ENCODE data around the gene OOSP3.

The OOSP3 gene

DNA sequence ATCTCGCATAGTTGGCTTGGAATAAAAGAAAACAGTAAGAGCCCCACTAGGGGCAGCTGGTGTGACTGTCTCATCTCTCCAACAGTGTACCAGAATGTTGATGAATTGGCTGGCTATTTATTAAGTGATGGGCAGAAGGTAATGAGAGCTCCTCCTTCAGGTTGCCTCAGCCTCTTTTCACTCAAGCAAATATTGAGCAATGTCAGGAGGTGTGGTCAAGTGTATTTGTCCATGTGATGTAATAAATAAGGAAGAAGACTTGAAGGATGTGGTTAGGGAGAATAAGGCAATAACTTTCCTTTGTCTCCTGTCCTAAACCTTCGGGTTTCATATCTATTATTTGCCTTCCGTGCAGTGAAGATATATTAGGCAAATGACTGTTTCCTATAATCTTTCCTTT, 12.2 kb upstream of the OOSP3 start, which contains the start of gene TCN1:
Gene TCN1, minus strand, starts transcription at position 91 of the 400 bp plus-strand sequence. Its CDS starts 17 bp downstream, at position 74.
- Mint-ChIP-seq H3K4me3 (no peak within 1 kb of the TSS), H3K27ac (no peak within 1 kb of the TSS), H3K4me1 (no peaks in the 10 kb centered on the region), H3K36me3 (ENCODE audit: low read depth) (no peaks in the 10 kb centered on the region), H3K27me3 (ENCODE audit: low read depth, poor library complexity) (peaks cover 5% of the 10 kb centered on the region), H3K9me3 (peaks cover 13% of the 10 kb centered on the region)
- DNase-seq, result no peak
- TF ChIP-seq, protein P1, sequence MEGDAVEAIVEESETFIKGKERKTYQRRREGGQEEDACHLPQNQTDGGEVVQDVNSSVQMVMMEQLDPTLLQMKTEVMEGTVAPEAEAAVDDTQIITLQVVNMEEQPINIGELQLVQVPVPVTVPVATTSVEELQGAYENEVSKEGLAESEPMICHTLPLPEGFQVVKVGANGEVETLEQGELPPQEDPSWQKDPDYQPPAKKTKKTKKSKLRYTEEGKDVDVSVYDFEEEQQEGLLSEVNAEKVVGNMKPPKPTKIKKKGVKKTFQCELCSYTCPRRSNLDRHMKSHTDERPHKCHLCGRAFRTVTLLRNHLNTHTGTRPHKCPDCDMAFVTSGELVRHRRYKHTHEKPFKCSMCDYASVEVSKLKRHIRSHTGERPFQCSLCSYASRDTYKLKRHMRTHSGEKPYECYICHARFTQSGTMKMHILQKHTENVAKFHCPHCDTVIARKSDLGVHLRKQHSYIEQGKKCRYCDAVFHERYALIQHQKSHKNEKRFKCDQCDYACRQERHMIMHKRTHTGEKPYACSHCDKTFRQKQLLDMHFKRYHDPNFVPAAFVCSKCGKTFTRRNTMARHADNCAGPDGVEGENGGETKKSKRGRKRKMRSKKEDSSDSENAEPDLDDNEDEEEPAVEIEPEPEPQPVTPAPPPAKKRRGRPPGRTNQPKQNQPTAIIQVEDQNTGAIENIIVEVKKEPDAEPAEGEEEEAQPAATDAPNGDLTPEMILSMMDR (IDR thresholded peaks at IDR 0.05), result no peak

DNA sequence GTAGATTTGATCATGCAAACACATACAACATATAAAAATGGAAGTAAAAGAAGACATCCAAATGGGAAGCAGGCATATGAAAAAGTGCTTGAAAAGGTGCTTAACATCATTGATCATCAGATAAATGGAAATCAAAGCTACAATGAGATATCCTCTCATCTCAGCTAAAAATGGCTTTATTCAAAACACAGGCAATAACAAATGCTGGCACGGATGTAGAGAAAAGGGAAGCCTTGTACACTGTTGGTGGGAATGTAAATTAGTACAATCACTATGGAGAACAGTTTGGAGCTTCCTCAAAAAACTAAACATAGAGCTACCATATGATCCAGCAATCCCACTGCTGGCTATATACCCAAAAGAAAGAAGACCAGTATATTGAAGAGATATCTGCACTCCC, 11.7 kb upstream of the OOSP3 start:
- Mint-ChIP-seq H3K9me3 (peaks cover 17% of the 10 kb centered on the region), H3K4me1 (no peaks in the 10 kb centered on the region), H3K27ac (no peak overlapping the region), H3K4me3 (no peak overlapping the region), H3K27me3 (ENCODE audit: low read depth, poor library complexity) (peaks cover 5% of the 10 kb centered on the region), H3K36me3 (ENCODE audit: low read depth) (no peaks in the 10 kb centered on the region)
- TF ChIP-seq, protein P1 (IDR thresholded peaks at IDR 0.05), result no peak
- DNase-seq, result no peak

DNA sequence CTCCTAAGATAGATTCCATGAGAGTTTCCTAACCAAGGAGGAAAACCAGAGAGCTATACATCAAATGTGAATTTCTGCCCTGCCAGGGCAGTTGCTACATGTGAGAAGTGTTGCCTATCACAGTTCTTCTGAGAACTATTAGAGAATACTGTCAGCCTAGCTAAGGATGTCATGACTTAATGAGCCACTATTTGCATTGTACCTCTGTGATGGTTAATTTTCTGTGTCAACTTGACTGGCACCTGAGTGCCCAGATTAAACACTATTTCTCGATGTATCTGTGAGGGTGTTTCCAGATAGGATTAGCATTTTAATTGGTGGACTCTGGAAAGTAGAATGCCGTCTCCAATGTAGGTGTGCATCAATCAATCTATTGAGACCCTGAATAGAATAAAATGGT, 10.6 kb upstream of the OOSP3 start:
- Mint-ChIP-seq H3K27me3 (ENCODE audit: low read depth, poor library complexity) (peaks cover 5% of the 10 kb centered on the region), H3K27ac (no peak overlapping the region), H3K9me3 (peaks cover 17% of the 10 kb centered on the region), H3K36me3 (ENCODE audit: low read depth) (no peaks in the 10 kb centered on the region), H3K4me1 (no peaks in the 10 kb centered on the region), H3K4me3 (no peak overlapping the region)
- TF ChIP-seq, protein P1 (IDR thresholded peaks at IDR 0.05), result no peak
- no peak for DNase-seq

DNA sequence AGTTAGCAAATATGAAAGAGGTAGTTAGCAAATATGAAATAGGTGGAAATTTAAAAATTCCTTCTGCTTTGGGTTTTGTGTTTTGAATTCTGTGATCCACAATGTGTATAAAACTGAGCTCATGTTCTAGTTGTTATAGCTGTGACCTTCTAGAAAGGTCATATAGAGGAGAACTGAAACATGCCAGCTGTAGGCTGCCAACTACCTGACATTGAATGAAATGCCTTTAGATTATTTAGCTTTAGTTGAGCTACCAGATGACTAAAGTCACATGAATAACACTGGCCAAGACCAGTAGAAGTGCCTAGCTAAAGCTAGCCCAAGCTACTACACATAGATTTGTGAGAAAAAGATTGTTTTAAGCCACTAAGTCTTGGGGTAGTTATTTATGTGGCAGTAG, 6.5 kb upstream of the OOSP3 start:
- Mint-ChIP-seq H3K4me1 (no peaks in the 10 kb centered on the region), H3K4me3 (no peak overlapping the region), H3K36me3 (ENCODE audit: low read depth) (no peaks in the 10 kb centered on the region), H3K27ac (no peak overlapping the region), H3K27me3 (ENCODE audit: low read depth, poor library complexity) (peaks cover 2% of the 10 kb centered on the region), H3K9me3 (peaks cover 17% of the 10 kb centered on the region)
- DNase-seq, result no peak
- TF ChIP-seq, protein P1 (IDR thresholded peaks at IDR 0.05), result no peak

DNA sequence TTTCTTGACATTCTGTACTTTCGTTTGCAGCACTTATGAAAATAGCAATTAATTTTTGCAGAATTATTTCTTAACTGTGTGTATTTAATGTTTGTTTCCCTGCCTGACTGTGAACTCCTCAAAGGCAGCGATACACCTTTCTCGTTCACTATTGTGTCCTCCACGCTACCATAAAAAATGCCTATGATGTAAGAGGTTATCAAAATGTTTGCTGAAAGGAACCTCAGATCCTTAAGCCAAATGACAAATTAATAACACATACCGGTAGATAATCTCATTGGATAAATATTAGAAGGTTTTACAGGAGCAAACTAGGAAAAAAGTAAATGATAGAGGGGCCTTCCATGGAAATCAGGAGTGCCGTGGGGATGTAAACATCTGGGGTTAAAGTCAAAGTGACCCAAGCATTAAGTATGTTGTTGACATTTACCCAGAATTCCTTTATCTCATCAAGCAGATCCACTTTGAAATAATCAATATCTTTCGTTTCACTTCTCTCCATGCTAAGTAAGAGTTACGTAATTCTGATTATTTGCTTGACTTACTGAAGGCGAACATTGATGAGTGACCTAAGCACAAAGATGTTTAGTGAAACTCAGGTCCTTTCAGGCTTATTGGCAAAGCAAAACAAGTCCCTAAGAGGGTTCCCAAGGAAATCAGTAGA, 2.6 kb upstream of the OOSP3 start:
- Mint-ChIP-seq H3K9me3 (peaks cover 6% of the 10 kb centered on the region), H3K36me3 (ENCODE audit: low read depth) (no peaks in the 10 kb centered on the region), H3K4me1 (no peaks in the 10 kb centered on the region), H3K4me3 (no peak overlapping the region), H3K27ac (no peak overlapping the region), H3K27me3 (ENCODE audit: low read depth, poor library complexity) (peaks cover 2% of the 10 kb centered on the region)
- no peak for DNase-seq
- TF ChIP-seq, protein P1 (IDR thresholded peaks at IDR 0.05), result no peak

DNA sequence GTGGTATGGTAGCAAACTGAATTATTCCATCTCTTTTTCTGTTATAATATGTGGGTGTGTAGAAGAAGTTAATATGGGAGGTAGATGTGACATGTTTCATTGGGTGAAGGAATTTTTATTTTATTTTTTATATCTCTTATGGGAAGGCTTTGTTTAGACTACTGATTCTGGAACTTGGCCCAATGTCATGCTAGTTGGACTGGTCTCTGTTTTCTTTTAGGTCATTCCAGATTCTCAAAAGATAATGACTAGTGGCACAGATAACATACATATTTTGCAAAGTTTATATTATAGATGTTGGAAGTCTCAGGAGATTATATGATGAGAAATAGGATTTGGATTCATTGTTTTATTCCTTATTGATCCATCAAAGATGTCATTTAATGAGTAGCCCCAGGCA, 1.3 kb upstream of the OOSP3 start:
- H3K27me3 Mint-ChIP-seq (ENCODE audit: low read depth, poor library complexity), result peaks cover 2% of the 10 kb centered on the region
- no peak overlapping the region for H3K4me3 Mint-ChIP-seq
- TF ChIP-seq, protein P1 (IDR thresholded peaks at IDR 0.05), result no peak
- H3K4me1 Mint-ChIP-seq, result no peaks in the 10 kb centered on the region
- no peak overlapping the region for H3K27ac Mint-ChIP-seq
- no peaks in the 10 kb centered on the region for H3K9me3 Mint-ChIP-seq
- no peaks in the 10 kb centered on the region for H3K36me3 Mint-ChIP-seq (ENCODE audit: low read depth)
- DNase-seq, result no peak
